Fibroblast of pulmonary artery (primary cell): ENCODE results near the gene SCAMP4.
"Not testable (repeated sequence)": the region's sequence is repeated elsewhere in the genome, so short reads cannot be mapped to it uniquely, and the experiment has no call there.

ENCODE experiments used
- DNase-seq: peaks from one replicate; pipeline ENCODE4 v3.0.0-alpha.2; 2010; ENCODE audit warnings: low read depth
- H3K4me3 ChIP-seq: replicated peaks from 2 replicates; pipeline ENCODE4 v1.5.1; 2011; ENCODE audit warnings: low read depth, mild to moderate bottlenecking, control low read depth, low read length, moderate library complexity
- TF ChIP-seq, protein P1 (sequence below): IDR thresholded peaks from 2 replicates; pipeline ENCODE4 v1.5.1; 2011; ENCODE audit warnings: mild to moderate bottlenecking, control low read depth, low read length, inconsistent platforms; ENCODE audit errors: missing control alignments

The SCAMP4 gene

GRCh38 chr19:1873524-1874473, 31.4 kb upstream of the SCAMP4 start:
- DNase-seq = no peak
- peak overlapping the region; percentile 94 for H3K4me3 ChIP-seq
- TF ChIP-seq, protein P1, sequence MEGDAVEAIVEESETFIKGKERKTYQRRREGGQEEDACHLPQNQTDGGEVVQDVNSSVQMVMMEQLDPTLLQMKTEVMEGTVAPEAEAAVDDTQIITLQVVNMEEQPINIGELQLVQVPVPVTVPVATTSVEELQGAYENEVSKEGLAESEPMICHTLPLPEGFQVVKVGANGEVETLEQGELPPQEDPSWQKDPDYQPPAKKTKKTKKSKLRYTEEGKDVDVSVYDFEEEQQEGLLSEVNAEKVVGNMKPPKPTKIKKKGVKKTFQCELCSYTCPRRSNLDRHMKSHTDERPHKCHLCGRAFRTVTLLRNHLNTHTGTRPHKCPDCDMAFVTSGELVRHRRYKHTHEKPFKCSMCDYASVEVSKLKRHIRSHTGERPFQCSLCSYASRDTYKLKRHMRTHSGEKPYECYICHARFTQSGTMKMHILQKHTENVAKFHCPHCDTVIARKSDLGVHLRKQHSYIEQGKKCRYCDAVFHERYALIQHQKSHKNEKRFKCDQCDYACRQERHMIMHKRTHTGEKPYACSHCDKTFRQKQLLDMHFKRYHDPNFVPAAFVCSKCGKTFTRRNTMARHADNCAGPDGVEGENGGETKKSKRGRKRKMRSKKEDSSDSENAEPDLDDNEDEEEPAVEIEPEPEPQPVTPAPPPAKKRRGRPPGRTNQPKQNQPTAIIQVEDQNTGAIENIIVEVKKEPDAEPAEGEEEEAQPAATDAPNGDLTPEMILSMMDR = no peak

GRCh38 chr19:1874554-1875185, 30.5 kb upstream of the SCAMP4 start:
- no peak for DNase-seq

GRCh38 chr19:1875265-1875645, 29.9 kb upstream of the SCAMP4 start:
- DNase-seq = not testable (repeated sequence)
- H3K4me3 ChIP-seq = peak overlapping the region; percentile 94

More at GRCh38 chr19:1874554-1875185, 30.5 kb upstream of the SCAMP4 start:
- TF ChIP-seq, protein P1 = no peak
- peak overlapping the region; percentile 94 for H3K4me3 ChIP-seq

DNA sequence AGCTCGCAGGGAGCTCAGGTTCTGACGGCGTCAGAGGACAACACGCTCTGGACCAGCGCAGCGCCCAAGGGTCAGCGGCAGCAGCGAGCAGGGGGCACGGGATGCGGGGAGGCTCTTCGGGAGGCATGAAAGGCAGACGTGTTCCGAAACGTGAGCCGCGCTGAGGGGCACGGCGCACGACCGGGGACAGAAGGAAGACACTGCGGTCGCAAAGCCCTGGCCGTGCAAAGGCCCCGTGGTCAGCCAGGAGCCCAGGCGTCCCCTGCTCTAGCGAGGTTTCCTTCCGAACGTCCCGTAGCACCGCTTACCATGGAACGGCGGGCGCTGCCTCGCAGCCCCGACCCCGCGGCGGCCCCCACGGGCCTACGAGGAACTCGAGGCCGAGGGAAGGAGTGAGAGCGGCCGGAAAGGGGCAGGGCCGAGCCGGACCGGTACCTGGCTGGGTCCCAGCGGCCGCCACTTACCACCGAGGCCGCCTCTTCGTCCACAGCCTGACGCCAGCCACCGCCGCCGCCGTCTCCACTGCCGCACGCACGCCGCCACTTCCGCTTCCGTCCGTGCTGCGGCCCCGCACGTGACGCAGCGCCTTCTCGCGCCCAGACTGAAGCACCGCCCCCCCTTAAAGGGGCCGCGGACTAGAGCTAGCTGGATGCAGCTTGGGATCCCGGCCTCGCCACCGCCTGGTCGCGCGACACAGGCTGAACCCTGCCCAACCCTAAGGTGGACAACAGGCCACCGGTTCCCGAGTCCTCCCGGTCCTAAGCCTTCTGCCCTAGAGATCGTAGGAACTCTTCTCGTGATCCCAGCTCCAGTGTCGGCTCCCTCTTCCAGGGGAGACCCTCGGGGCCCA, 29.3 kb upstream of the SCAMP4 start:
- H3K4me3 ChIP-seq = peak overlapping the region; percentile 94
- peak; percentile 89 for DNase-seq
- TF ChIP-seq, protein P1 = no peak

DNA sequence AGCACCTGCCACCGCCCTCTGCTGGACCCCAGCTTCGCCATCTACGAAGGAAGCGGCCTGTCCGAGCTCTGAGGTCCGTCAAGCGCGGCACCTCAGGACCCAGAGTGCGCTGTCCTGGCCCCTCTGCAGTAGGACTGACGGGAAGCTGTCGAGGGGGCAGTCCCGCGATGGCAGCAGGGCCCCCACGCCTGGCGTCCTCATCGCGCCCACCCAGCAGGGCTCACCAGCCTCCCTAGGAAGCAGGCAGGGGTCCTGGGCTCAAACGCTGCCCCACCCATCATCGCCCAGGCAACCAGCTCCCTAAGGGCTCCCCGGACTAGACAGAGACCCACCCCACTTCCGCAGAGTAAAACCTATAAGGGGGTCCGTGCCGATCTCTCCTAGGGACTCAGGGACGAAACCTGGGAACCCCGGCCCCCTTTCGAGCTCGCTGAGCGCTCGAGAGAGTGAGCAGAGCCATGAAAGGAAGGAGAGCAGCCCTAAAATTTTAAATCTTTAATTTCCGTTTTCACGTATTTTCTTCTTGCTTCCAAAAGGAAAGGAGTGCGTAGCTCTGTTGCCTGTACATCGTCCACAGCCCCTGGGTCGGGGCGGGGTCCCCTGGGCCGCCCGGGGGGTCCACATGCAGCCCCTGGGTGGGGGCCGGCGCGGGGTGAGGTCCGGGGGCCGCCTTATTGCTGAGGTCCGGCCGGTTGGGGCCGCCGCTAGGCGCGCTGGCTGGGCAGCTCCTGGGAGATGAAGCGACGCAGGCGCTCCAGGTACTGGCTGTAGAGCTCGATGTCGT, 28.5 kb upstream of the SCAMP4 start:
- DNase-seq = not testable (repeated sequence)
- H3K4me3 ChIP-seq = peak overlapping the region; percentile 94

DNA sequence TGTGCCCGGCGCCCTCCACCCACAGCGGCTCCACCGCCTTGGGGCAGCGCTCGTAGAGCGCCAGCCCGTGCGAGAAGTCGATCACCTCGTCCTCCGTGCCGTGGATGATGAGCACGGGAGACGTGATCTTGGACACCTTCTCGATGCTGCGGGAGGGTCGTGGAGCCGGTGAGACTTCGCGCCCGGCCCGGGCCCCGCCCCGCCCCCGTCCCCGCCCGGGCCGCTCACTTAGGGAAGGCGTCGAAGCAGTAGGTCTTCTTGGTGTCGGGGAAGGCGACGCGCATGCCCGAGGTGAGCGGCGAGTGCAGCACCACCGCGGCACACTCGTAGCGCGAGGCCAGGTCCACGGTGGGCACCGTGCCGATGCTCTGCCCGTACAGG, 27.9 kb upstream of the SCAMP4 start:
- not testable (repeated sequence) for H3K4me3 ChIP-seq

GRCh38 chr19:1878583-1878982, 26.6 kb upstream of the SCAMP4 start:
- DNase-seq = not testable (repeated sequence)

More for the DNA sequence above, 27.9 kb upstream of the SCAMP4 start:
- not testable (repeated sequence) for DNase-seq

GRCh38 chr19:1879982-1880381, 25.2 kb upstream of the SCAMP4 start:
- DNase-seq, H3K4me3 ChIP-seq: not testable (repeated sequence)

More at GRCh38 chr19:1878583-1878982, 26.6 kb upstream of the SCAMP4 start:
- H3K4me3 ChIP-seq = not testable (repeated sequence)
